Peyer's patch (tissue), 4 donors: Measurements from ENCODE around the gene TTC28.

Experiments used
- CTCF ChIP-seq, 6 experiments: fragments of 450-650 bp in 4 of 6; fragments of 200-600 bp in 2 of 6; sonication (generic) in 1 of 6; IDR thresholded peaks; one replicate each; pipeline ENCODE4 v1.5.1; 2017 to 2019; ENCODE audit warnings: antibody characterized with exemption in 6 of 6, mild to moderate bottlenecking in 3 of 6, moderate library complexity in 1 of 6
- POLR2A ChIP-seq, 2 donors: fragments of 450-650 bp; IDR thresholded peaks; one replicate each; pipeline ENCODE4 v1.5.1; 2017; ENCODE audit warnings: antibody characterized with exemption in 2 of 2, mild to moderate bottlenecking in 2 of 2, moderate library complexity in 2 of 2

- no peak for TF ChIP-seq CTCF (IDR thresholded peaks at IDR 0.05)
- no peak for TF ChIP-seq POLR2A (IDR thresholded peaks at IDR 0.05)
Observed at GRCh38 chr22:28478564-28478963, 201.1 kb downstream of the TTC28 start.
